Measurements from ENCODE around the gene TTL.
"Not testable (repeated sequence)": the region's sequence is repeated elsewhere in the genome, so short reads cannot be mapped to it uniquely, and the experiment has no call there.

The TTL gene

DNA sequence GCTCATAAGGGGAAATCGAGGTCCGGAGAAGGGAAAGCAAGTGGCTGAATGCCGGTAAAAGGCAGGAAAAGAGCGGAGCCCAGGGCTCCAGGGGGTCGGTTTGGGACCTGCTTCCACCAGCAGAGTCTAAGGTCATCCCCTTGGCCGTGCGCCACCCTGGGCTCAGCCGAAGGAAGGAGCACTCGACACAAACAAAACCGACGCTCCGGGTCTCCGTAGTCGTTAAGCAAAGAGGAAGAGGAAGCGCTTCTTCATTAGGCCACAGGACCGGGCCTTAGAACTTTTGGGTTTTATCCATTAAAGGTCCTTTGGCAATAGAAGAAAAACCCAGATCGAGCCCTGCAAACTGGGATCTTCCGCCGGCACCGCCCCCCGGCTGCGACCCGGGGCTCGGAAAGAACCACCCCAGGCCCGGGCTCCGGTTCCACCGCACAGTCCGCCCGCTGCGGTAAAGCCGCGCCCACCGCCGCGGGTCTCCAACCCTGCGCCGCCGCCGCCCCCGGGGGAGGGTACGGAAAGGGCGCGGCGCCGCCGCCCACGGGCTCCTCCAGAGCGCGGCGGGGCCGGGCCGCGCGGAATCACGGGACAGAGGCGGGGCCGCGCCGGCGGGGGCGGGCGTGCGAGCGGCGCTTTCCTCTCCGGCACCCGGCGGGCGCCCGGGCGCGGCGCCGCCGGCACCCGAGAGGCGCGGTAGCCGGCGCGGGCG lies at the start of gene TTL:
TTL (plus strand) TSS at position 629 of the 706 bp plus-strand sequence. CDS start 189 bp downstream, outside the sequence.
- Histone ChIP-seq H3K9me3 (no peaks in the 10 kb centered on the region), H3K36me3 (no peaks in the 10 kb centered on the region), H3K4me1 (ENCODE audit: control insufficient read depth in 1 of 2, insufficient read depth in 1 of 2, low read depth in 1 of 2, low read length in 1 of 2) (peaks cover 23 to 28% of the 10 kb centered on the region in 2 experiments), H3K27ac (peak within 1 kb of the TSS; percentile 92), H3K4me3 (ENCODE audit: low read depth in 1 of 2, low read length in 1 of 2) (peak within 1 kb of the TSS; percentile 76 to 83), H3K27me3 (peaks cover 5% of the 10 kb centered on the region)
- TF ChIP-seq, protein P1, sequence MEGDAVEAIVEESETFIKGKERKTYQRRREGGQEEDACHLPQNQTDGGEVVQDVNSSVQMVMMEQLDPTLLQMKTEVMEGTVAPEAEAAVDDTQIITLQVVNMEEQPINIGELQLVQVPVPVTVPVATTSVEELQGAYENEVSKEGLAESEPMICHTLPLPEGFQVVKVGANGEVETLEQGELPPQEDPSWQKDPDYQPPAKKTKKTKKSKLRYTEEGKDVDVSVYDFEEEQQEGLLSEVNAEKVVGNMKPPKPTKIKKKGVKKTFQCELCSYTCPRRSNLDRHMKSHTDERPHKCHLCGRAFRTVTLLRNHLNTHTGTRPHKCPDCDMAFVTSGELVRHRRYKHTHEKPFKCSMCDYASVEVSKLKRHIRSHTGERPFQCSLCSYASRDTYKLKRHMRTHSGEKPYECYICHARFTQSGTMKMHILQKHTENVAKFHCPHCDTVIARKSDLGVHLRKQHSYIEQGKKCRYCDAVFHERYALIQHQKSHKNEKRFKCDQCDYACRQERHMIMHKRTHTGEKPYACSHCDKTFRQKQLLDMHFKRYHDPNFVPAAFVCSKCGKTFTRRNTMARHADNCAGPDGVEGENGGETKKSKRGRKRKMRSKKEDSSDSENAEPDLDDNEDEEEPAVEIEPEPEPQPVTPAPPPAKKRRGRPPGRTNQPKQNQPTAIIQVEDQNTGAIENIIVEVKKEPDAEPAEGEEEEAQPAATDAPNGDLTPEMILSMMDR (IDR thresholded peaks at IDR 0.05), result no peak

DNA sequence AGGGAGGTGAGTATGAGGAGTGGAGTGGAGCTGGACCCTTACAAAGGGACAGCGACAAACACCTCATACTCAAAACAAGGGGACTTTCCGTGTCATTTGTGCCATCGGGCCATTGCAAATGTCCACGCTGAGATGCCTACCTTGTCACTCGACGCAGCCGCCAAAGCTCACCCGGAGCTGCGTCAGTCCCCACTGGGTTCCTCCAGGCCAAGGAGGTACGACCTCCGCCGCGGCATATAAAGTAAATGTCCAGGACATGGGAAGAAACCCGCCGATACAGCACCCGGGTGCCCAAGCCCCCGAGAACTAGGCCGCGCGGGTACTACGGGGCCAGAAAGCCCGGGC lies 49.6 kb upstream of the TTL start:
- peak overlapping the region; percentile 54 to 65 for H3K4me3 ChIP-seq (ENCODE audit: low read depth in 1 of 2, low read length in 1 of 2)
- H3K9me3 ChIP-seq, H3K36me3 ChIP-seq, H3K27me3 ChIP-seq: not testable (repeated sequence)
- H3K27ac ChIP-seq, result peak overlapping the region; percentile 79
- peaks cover 4 to 11% of the 10 kb centered on the region in 2 experiments for H3K4me1 ChIP-seq (ENCODE audit: control insufficient read depth in 1 of 2, insufficient read depth in 1 of 2, low read depth in 1 of 2, low read length in 1 of 2)

DNA sequence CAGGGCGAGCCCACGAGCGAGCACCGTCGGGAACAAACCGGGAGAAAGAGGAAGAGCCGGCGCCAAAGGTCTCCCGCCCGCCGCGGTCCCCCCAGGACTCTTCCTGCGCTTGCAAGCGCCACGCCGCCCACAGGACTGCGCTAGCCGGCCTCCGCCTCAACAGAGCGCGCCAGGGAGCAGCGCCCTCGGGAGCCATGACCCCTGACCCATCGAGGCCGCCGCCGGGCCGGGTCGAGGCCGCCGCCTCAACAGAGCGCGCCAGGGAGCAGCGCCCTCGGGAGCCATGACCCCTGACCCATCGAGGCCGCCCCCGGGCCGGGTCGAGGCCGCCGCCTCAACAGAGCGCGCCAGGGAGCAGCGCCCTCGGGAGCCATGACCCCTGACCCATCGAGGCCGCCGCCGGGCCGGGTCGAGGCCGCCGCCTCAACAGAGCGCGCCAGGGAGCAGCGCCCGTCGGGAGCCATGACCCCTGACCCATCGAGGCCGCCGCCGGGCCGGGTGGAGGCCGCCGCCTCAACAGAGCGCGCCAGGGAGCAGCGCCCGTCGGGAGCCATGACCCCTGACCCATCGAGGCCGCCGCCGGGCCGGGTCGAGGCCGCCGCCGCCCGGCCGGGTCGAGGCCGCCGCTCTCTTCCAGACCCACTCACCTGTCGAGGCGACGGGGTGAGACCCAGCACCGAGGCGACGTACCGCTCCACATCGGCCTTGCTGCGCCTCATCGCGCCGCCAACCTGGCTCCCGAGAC lies 49.0 kb upstream of the TTL start:
- H3K27ac ChIP-seq, result peak overlapping the region; percentile 79
- not testable (repeated sequence) for H3K36me3 ChIP-seq, H3K9me3 ChIP-seq, H3K27me3 ChIP-seq
- peaks cover 4 to 11% of the 10 kb centered on the region in 2 experiments for H3K4me1 ChIP-seq (ENCODE audit: control insufficient read depth in 1 of 2, insufficient read depth in 1 of 2, low read depth in 1 of 2, low read length in 1 of 2)
- H3K4me3 ChIP-seq (ENCODE audit: low read depth in 1 of 2, low read length in 1 of 2), result peak overlapping the region; percentile 54 to 65

DNA sequence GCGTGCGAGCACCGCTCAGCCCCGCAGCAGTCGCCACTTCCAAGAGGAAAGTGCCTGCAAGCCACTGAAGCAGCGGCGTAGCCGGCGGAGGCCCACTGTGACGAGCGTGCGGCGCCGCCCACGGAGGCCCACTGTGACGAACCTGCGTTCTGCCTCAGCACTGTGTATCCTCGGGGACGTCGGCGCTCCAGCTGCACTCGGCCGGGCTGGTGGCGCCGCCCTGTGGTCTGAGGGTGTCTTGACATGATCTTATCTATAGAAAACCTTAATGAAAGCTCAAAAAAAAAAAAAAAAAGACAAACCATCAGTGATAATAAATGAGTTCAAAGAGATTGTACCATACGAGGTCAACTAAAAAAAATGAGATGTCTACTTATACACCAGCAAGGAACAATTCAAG lies 48.5 kb upstream of the TTL start, which contains the start of gene RGPD8:
RGPD8 (minus strand) TSS at position 166 of the 400 bp plus-strand sequence. CDS start 192 bp downstream, outside the sequence.
- H3K27ac ChIP-seq, result peak within 1 kb of the TSS; percentile 79
- TF ChIP-seq, protein P1 (IDR thresholded peaks at IDR 0.05), result peak; percentile 53

DNA sequence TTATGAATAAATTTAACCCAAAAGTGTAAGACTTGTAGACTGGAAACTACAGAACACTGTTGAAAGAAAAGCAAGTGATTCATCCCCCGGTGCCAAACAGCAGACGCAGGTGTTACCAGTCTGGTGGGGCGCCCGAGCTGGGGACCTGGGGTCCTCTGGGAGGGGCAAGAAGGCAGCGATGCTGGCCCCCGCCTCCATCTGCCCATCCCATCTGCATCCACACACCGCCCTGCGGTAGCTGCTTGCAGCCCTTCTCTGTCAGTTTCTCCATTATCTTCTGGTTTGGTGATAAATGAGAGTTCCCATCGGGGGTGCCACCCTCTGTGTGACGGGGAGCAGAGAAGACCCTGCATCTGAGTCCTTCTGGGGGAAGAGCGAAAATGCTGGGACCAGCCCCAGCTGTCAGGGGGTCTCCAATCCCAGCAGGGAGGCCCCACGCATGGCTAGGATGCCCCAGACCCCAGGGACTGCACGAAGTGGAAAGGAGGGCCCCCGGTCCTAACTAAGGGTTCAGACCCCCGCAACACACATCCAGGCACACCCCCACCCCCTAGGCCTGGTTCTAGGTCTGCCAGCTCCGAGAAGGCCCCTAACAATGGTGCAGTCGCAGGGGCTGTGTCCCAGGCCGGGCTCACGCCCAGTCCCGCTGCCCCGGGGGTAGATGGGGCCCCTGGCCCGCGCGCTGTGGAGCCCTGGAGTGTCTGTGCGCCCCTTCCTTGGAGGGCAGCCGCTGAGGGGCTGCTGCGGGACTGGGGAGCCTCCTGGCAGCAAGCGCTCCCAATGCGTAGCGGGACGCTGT lies 47.8 kb upstream of the TTL start:
- TF ChIP-seq, protein P1 (IDR thresholded peaks at IDR 0.05), result no peak
- no peaks in the 10 kb centered on the region for H3K9me3 ChIP-seq
- H3K27ac ChIP-seq, result no peak overlapping the region
- peaks cover 4 to 11% of the 10 kb centered on the region in 2 experiments for H3K4me1 ChIP-seq (ENCODE audit: control insufficient read depth in 1 of 2, insufficient read depth in 1 of 2, low read depth in 1 of 2, low read length in 1 of 2)
- H3K27me3 ChIP-seq, result no peaks in the 10 kb centered on the region
- H3K4me3 ChIP-seq (ENCODE audit: low read depth in 1 of 2, low read length in 1 of 2), result no peak overlapping the region
- no peaks in the 10 kb centered on the region for H3K36me3 ChIP-seq

More for the DNA sequence above, 48.5 kb upstream of the TTL start, which contains the start of gene RGPD8:
- H3K4me1 ChIP-seq (ENCODE audit: control insufficient read depth in 1 of 2, insufficient read depth in 1 of 2, low read depth in 1 of 2, low read length in 1 of 2), result peaks cover 4 to 11% of the 10 kb centered on the region in 2 experiments
- not testable (repeated sequence) for H3K9me3 ChIP-seq, H3K36me3 ChIP-seq, H3K27me3 ChIP-seq
- H3K4me3 ChIP-seq (ENCODE audit: low read depth in 1 of 2, low read length in 1 of 2), result peak within 1 kb of the TSS; percentile 54 to 65

DNA sequence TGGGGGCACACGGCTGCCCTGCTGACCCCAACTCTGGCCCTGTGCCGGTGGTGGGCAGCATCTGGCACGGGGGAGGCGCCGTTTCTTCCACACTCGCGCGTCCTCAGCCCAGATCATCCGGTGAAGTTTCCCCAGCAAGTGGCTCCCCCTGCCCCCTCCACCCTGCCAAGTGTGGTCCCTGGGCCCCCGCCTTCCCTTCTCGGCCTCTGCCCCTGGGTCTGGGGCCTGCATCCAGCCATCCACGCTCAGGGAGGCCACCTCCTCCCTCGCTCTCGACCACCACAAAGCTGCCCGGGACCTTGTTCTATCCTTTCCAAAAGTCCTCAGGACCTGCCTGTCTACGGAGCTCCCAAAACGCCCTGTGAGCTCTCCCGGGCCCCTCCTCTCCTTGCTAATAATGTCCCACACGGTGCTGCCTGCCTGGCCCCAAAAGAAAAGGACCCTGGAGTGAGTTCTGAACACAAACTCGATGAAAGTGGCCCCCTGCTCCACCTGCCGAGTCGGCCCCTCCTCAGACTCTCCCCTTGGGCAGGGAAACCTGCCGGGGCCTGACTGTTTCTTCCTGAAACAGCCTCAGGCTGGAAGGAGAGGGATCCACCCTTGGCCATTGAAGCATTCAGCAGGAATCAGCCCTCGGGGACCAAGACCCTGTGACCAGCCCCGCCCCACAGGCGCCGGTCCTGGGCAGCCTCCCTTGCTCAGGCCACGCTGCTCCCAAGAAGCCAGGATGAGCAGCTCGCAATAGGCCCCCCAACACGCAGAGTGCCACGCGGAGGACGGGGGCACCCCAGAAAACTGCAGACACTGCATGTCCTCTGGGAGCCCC lies 46.9 kb upstream of the TTL start:
- peaks cover 4 to 11% of the 10 kb centered on the region in 2 experiments for H3K4me1 ChIP-seq (ENCODE audit: control insufficient read depth in 1 of 2, insufficient read depth in 1 of 2, low read depth in 1 of 2, low read length in 1 of 2)
- H3K36me3 ChIP-seq; H3K27ac ChIP-seq; H3K27me3 ChIP-seq; H3K9me3 ChIP-seq; H3K4me3 ChIP-seq (ENCODE audit: low read depth in 1 of 2, low read length in 1 of 2): not testable (repeated sequence)

DNA sequence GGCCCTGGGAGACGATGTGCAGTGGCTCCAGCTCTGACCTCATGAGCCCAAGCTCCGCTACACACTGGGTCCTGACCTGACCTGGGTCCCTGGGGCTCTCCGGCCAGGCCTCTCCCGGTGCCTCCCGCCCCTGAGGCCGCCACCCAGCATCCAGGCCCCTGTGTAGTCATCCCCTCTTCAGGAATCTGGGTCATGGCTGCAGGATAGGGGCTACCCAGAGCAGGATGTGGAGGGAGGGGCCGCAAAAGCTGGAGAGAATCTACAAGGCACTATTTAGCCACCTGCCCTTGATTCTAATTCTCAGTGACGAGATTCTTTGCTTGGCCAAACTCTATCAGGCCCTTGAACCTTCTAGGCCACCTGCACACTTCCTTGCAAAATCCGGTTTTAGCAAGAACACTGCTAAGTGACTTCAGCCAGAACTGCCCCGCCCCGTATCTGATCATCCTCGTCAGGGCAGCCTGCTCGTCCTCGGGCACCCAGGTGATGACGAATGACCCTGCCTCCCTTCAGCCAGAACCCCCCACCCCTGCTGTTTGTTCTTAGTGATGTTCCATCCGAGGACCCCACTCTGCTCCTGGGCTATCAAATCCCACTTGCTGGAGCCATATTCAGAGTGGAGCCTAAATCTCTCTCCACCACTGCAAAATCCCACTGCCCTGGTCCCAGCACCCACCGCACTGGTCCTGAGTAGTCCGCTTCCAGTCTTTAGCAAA lies 46.1 kb upstream of the TTL start:
- H3K4me3 ChIP-seq (ENCODE audit: low read depth in 1 of 2, low read length in 1 of 2); H3K27ac ChIP-seq; H3K9me3 ChIP-seq; H3K36me3 ChIP-seq: not testable (repeated sequence)
- peaks cover 4 to 11% of the 10 kb centered on the region in 2 experiments for H3K4me1 ChIP-seq (ENCODE audit: control insufficient read depth in 1 of 2, insufficient read depth in 1 of 2, low read depth in 1 of 2, low read length in 1 of 2)
- peaks cover 13% of the 10 kb centered on the region for H3K27me3 ChIP-seq

DNA sequence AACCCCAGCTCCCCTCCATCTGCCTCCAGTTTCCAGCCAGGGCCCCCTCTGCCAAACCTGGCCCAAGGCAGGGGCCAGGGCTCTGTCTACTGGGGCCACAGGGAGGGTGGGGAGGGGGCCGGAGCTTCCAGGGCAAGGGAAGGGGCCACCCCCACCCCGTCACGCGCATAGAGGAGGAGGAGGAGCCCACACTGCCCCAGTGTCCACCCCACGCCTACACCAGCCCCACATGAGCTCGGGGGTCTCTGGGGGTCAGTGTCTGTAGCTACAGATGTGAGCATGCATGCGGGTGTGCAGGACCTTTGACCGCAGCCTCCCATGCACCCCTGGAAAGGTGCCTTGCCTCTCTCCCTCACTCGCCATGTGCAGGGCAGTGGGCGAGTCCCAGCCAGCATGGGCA lies 45.0 kb upstream of the TTL start:
- not testable (repeated sequence) for H3K27ac ChIP-seq; H3K4me3 ChIP-seq (ENCODE audit: low read depth in 1 of 2, low read length in 1 of 2); H3K4me1 ChIP-seq (ENCODE audit: control insufficient read depth in 1 of 2, insufficient read depth in 1 of 2, low read depth in 1 of 2, low read length in 1 of 2); H3K36me3 ChIP-seq; H3K9me3 ChIP-seq
- peaks cover 17% of the 10 kb centered on the region for H3K27me3 ChIP-seq

DNA sequence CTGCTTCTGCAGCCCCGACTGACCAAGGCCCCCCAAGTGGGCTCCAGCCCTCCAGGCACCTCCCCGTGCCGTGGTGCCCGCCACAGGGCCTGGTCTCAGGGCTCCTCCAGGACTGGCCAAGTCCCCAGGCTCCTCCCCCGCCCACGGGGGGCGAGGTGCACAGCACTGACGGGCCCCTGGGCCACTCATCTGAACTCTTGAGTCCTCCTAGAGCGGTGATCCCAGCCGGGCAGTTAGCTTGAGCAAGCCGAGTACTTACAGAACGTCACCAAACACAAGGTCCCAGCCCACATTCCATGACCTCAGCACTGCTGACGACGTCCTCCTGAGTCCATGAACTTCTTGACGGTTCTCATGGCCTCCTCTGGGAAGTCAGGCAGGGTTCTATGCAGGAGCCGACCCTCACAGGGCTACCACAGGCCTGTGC lies 44.5 kb upstream of the TTL start:
- H3K27ac ChIP-seq; H3K36me3 ChIP-seq; H3K4me1 ChIP-seq (ENCODE audit: control insufficient read depth in 1 of 2, insufficient read depth in 1 of 2, low read depth in 1 of 2, low read length in 1 of 2); H3K4me3 ChIP-seq (ENCODE audit: low read depth in 1 of 2, low read length in 1 of 2); H3K9me3 ChIP-seq: not testable (repeated sequence)
- H3K27me3 ChIP-seq, result peaks cover 17% of the 10 kb centered on the region

Data from neutrophil (primary cell).